GM21825 (cell line): ENCODE results near the gene DISC1.
"Not testable (repeated sequence)": the region's sequence is repeated elsewhere in the genome, so short reads cannot be mapped to it uniquely, and the experiment has no call there.

ENCODE experiments used
- ATAC-seq: cut with Tn5 transposase; IDR thresholded peaks from one replicate; pipeline ENCODE4 v1.9.1; 2021; ENCODE audit warnings: mild to moderate bottlenecking, moderate library complexity; ENCODE audit not compliant: unreplicated experiment

Gene DISC1

GRCh38 chr1:231871878-231872277 is 245.3 kb downstream of the DISC1 start:
- ATAC-seq, result no peak

GRCh38 chr1:231872461-231872910 is 245.9 kb downstream of the DISC1 start:
- no peak for ATAC-seq

DNA sequence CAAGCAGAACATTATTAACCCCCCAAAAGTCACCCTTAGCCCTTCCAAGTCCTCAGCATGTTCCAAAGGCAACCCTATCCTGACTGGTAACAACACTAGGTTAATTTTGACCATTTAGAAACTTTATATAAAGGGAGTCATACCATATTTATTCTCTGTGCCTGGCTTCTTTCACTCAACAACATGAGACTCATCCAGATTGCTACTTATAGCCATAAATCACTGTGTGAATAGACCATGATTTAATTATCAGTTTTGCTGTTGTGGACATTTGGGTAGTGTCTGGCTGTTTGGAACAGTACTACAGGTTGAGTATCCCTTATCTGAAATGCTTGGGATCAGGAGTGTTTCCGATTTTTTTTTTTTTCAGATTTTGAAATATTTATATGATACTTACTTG is 252.1 kb downstream of the DISC1 start:
- no peak for ATAC-seq

- no peak for ATAC-seq
Observed at GRCh38 chr1:231879296-231879695, 252.7 kb downstream of the DISC1 start.

GRCh38 chr1:231882333-231882732 is 255.7 kb downstream of the DISC1 start:
- ATAC-seq, result no peak

GRCh38 chr1:231882790-231883189 is 256.2 kb downstream of the DISC1 start:
- ATAC-seq, result no peak

DNA sequence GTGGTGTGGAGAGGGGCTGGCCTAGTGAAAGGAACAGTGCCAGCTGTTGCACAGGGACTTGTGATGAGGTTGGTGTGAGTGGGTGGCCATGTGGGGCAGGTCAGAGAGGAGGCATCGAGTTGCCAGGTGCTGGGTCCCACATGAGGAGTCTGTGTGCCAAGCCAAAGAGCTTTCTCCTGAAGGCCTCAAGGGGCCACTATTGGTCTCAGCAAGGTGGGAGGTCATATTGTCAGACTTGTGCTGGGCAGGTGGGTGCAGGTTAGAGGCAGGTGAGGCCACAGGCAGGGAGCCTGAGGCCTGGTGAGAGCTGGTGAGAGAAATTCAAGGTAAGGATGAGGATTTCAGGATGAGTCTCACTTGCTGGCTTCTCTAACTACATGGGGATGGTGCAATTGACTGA is 256.8 kb downstream of the DISC1 start:
- no peak for ATAC-seq

GRCh38 chr1:231885209-231885854 is 258.7 kb downstream of the DISC1 start:
- ATAC-seq, result no peak

DNA sequence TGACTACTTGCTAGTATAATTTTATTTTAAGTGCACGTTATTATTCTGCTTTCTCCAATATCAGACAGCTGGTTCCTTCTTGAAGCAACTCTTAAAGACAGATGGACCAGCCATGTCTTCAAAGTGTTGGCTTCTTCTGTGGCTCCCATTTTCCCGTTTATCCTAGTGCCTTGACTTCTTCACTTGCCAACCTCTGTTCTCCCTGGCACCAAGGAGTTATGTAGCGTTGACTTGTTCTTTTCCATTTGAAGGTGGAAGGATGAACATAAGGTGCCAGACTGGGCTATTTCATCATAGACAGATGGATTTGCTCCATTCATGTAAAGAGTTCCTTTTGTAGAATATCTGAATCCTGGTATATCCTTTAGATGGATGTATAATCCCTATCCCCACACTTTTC is 260.6 kb downstream of the DISC1 start:
- ATAC-seq, result no peak

DNA sequence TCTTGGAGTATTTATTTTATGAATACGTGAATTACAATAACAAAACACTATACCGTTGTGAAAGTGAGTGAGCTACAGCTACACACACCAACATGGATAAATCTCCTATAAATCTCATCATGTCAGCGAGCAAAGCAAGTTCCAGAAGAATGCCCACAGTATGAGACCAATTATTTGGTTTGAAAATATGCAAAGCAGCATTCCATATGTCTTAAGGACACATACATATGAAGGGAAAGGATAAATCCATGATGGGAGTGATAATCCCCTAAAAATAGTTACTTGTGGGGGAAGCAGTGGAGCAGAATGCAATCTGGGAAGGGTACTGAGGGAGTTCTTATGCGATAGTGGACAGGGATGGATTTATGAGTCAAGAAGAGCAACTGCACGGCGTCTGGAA is 261.3 kb downstream of the DISC1 start:
- no peak for ATAC-seq

DNA sequence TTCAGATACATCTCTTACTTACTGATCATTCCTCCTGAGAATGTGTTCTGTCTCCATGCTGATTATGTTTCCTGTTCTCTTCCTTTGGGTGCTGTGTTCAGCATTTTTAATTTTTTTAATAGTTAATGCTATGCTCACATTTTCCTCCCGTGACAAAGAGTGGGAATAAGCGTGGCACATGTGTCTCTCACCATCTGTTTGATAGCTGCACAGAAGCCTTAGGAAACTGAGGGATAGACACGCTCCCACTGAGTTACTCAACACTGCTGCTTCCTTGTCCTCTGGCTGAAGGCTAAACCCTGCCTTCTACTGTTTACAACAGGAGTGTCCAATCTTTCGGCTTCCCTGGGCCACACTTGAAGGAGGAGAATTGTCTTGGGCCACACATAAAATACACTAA is 264.2 kb downstream of the DISC1 start:
- no peak for ATAC-seq

- ATAC-seq, result no peak
Observed at GRCh38 chr1:231893400-231894102, 267.0 kb downstream of the DISC1 start.

DNA sequence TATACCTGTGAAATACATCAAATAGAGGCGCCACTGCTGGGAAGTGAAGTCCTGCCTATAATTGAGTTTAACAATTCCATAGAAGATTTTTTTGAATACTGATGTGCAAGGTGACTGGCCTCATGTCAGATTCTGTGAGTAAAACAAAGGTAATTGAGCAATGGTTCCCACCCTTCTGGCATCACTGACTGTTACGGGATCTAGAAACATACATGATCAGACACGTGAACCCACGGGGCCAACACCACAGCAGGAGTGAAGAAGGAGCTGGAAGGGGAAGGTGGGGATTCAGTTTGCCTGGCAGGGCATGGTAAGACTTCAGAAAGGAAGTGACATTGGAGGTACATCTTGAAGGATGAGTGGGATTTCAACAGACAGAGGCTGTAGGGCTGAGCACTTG is 270.2 kb downstream of the DISC1 start:
- no peak for ATAC-seq

DNA sequence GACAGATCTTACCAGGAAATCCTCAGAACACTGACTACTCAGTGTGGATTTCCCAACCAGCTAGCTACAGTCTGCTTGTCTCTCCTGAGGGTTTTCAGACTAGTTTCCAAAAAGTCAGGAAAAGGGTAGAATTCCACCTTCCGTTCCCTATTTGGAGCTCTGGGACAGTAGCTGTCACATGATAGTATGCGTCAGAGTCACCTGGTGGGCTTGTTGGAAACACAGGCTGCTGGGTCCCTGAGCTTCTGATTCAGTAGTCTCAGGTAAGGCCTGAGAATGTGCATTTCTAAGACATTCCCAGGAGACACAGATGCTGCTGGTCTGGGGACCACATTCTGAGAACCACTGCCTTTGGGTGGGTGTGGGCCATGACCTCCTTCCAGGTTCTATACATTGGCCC is 272.5 kb downstream of the DISC1 start:
- no peak for ATAC-seq

- ATAC-seq, result no peak
Observed at GRCh38 chr1:231899713-231900435, 273.3 kb downstream of the DISC1 start.

DNA sequence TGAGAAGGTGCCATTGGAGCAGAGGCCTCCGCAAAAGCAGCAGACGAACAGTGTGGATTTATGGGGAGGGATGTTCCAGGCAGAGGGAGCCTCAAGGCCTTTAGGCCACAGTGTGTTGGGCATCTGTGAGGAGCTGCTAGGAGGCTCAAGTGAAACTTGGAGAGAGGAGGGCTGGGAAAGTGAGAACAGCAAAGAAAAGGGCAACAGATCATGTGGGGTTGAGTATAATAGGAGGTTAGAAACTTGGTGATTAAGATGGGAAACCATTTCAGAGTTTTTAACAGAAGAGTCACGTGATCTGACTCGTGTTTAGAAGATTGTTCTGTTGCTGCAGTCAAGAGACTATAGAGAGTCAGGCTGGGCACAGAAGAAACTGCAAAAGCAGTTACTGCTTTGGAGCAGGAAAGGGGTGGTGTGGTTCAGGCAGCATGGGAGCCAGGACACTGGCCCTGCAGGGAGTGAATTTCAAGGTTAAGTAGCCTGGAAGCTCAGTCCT is 277.0 kb downstream of the DISC1 start:
- ATAC-seq, result no peak

- not testable (repeated sequence) for ATAC-seq
Observed at GRCh38 chr1:231907310-231907709, 280.7 kb downstream of the DISC1 start.

DNA sequence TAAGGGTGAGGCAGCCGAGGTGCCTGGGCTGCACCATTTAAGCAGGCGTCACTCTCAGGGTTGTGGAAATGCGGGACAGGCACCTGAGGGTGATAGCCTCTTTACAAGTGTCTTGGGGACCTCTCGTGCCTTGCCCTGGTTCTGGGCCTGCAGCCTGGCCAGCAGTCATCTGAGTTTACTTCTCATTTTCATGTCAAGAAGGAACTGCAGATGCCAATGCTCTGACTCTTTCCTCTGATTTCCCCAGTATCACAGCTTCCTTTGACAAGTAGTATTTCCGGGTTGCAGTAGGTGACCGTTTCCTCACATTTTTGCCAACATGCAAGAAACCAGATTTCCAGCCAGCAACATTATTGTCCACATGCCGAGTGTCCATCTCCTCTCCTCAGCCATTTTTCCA is 286.9 kb downstream of the DISC1 start:
- ATAC-seq, result no peak

- no peak for ATAC-seq
Observed at GRCh38 chr1:231918239-231919015, 291.8 kb downstream of the DISC1 start.

- ATAC-seq, result no peak
Observed at GRCh38 chr1:231919239-231919885, 292.8 kb downstream of the DISC1 start.

GRCh38 chr1:231919886-231920285 is 293.3 kb downstream of the DISC1 start:
- no peak for ATAC-seq
